GM18505 (cell line): ENCODE results near the gene TMEM259.

Experiments used
- ATAC-seq: cut with Tn5 transposase; IDR thresholded peaks from one replicate; pipeline ENCODE4 v1.9.1; 2021; ENCODE audit not compliant: unreplicated experiment
- POLR2A ChIP-seq: IDR thresholded peaks from 4 replicates; pipeline ENCODE4 v1.6.1; 2011; ENCODE audit warnings: borderline replicate concordance; ENCODE audit not compliant: insufficient read depth, insufficient read length; ENCODE audit errors: extremely low read depth

Gene TMEM259

GRCh38 chr19:1012334-1012733, 8.6 kb downstream of the TMEM259 start:
- no peak for ATAC-seq
- TF ChIP-seq POLR2A: no peak

- no peak for ATAC-seq
- TF ChIP-seq POLR2A: no peak
Observed at GRCh38 chr19:1011831-1012333, 9.0 kb downstream of the TMEM259 start.

- ATAC-seq: no peak
- TF ChIP-seq POLR2A: no peak
Observed at GRCh38 chr19:1010586-1011510, 10.1 kb downstream of the TMEM259 start.

DNA sequence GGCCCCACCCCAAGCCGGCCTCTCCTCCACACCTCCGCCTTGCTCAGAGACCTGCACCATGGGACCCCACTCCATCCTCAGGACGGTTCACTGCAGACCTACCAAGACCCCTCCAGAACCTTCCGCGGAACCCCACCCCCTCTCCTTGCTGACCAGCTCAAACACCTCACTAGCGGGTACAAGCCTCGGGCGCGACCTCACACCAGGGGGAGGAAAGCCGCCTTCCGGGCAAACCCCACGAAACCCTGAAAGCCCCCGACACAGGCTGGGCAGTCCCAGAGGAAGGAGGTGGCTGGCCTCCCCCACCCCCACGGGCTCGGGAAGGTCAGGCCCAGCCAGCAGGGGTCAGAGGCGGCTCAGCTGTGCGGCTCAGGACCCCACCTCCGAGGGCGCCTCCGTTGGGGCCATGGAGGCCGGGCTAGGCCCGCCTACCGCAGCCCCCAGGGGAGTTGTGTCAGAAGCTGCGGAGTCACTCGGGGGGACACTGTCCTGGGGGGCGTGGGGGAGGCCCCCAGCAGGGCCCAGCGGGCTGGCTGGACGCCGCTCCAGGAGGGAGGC, 10.9 kb downstream of the TMEM259 start:
- no peak for ATAC-seq
- TF ChIP-seq POLR2A: no peak

DNA sequence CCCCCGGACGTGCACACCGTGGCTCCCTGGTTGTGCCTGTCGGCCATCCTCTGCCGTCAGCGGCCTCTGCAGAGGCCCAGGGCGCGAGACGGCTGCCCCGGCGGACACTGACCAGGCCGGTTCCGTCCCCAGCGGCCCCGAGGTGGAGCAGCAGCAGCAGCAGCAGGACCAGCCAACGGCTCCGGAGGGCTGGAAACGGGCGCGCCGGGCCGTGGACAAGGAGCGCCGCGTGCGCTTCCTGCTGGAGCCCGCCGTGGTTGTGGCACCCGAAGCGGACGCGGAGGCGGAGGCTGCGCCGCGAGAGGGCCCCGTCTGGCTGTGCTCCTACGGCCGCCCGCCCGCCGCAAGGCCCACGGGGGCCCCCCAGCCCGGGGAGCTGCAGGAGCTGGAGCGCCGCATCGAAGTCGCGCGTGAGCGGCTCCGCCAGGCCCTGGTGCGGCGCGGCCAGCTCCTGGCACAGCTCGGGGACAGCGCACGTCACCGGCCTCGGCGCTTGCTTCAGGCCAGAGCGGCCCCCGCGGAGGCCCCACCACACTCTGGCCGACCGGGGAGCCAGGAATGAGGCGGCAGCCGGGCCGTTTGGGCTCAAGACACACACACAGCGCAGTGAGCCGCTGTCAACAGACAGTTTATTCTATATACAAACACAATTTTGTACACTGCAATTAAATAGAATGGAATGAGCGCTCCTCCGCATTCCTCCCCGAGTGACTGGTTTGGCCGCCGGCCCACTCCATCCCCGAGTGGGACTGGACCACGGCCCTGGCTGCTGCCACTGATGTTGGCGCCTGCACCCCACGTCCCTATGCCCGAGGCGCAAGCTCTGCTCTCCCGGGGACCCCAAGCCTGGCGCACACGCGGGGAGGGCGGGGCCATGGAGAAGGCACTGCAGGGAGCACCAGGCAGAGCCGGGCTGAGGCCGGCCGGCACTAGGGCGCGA, 11.6 kb downstream of the TMEM259 start:
- no peak for TF ChIP-seq POLR2A
- no peak for ATAC-seq

DNA sequence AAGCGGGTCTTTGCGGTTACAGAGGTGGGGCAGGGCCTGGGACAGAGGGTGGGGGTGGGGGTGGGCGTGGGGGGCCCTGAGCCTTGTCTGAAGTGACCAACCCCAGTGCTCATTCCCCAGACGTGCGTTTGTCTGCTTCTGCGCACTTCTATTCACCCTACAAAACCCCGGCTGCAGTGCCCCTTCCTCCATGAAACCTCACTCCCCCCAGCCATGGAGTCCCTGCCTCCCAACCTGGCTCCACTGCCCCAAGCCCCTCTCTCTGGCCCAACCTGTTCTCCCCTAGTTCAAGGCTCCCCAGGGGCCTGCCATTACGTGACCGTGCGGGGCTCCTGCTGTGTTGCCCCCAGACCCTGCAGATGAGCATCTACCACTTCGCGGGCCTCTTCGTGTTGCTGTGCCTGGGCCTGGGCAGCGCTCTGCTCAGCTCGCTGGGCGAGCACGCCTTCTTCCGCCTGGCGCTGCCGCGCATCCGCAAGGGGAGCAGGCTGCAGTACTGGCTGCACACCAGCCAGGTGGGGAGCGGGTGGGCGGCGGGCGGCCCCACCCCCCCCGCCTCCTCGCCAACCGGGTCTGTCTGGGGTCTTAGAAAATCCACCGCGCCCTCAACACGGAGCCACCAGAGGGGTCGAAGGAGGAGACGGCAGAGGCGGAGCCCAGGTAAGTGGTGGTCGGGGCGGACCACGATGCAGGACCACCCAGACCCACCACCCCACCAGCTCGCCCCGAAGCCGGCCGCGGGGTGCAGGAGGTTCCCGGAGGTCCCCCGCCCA, 12.5 kb downstream of the TMEM259 start:
- no peak for TF ChIP-seq POLR2A

GRCh38 chr19:1007399-1008251, 13.3 kb downstream of the TMEM259 start:
- no peak for TF ChIP-seq POLR2A
- no peak for ATAC-seq

More for the DNA sequence above, 12.5 kb downstream of the TMEM259 start:
- ATAC-seq: no peak

GRCh38 chr19:1006711-1007398, 14.1 kb downstream of the TMEM259 start:
- no peak for TF ChIP-seq POLR2A
- ATAC-seq: no peak

GRCh38 chr19:1004803-1005664, 15.9 kb downstream of the TMEM259 start:
- ATAC-seq: no peak
- TF ChIP-seq POLR2A: no peak

DNA sequence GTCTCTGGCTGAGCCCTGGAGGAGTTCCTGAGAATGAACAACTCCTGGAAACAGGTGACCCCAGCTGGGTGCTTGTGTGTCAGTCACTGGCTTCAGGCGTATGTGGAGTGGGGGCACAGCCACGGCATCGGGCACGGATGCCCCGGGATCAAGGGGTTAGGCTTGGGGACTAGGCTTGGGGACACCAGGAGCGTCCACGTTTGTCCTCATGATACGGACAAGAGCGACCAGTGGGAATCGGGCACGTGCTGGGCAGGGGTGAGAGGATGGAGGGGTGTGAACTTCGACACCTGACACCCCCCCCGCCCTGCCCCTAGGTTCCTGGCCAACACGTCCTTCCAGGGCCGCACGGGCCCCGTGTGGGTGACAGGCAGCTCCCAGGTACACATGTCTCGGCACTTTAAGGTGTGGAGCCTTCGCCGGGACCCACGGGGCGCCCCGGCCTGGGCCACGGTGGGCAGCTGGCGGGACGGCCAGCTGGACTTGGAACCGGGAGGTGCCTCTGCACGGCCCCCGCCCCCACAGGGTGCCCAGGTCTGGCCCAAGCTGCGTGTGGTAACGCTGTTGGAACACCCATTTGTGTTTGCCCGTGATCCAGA, 16.6 kb downstream of the TMEM259 start:
- TF ChIP-seq POLR2A: no peak
- ATAC-seq: no peak
